Uterus (tissue), 4 donors: Measurements from ENCODE around the gene RAPGEF3. TPM values are rescaled to one million over a fixed set of nuclear protein-coding genes. Genes with fewer than 3 reads are reported as not detected.

ENCODE experiments used
- DNase-seq, 2 donors: peaks; one replicate each; pipeline ENCODE4 v3.0.0-alpha.2; 2019 to 2020
- H3K27ac ChIP-seq, 2 donors: fragments of 200-600 bp; sonication (generic); 1 replicate in 1 of 2; 2 replicates in 1 of 2; pipeline ENCODE4 v1.5.1; 2016 to 2018
- H3K27me3 ChIP-seq, 2 donors: fragments of 200-600 bp; sonication (generic); one replicate each; pipeline ENCODE4 v1.5.1; 2018 to 2019; ENCODE audit warnings: control low read depth in 1 of 2
- H3K36me3 ChIP-seq, 2 donors: fragments of 200-600 bp; sonication (generic); one replicate each; pipeline ENCODE4 v1.5.1; 2019; ENCODE audit warnings: control low read depth in 1 of 2
- H3K4me1 ChIP-seq, 2 donors: fragments of 200-600 bp; sonication (generic); one replicate each; pipeline ENCODE4 v1.5.1; 2018 to 2019; ENCODE audit warnings: control low read depth in 1 of 2
- H3K4me3 ChIP-seq, 2 donors: fragments of 200-600 bp; sonication (generic); 1 replicate in 1 of 2; 2 replicates in 1 of 2; pipeline ENCODE4 v1.5.1; 2018 to 2019; ENCODE audit warnings: mild to moderate bottlenecking in 1 of 2
- H3K9me3 ChIP-seq, 2 donors: fragments of 200-600 bp; sonication (generic); one replicate each; pipeline ENCODE4 v1.5.1; 2019; ENCODE audit warnings: control low read depth in 1 of 2
- POLR2A ChIP-seq, 2 donors: fragments of 450-650 bp; IDR thresholded peaks; one replicate each; pipeline ENCODE4 v1.6.1; 2016; ENCODE audit warnings: antibody characterized with exemption in 2 of 2, mild to moderate bottlenecking in 1 of 2, moderate library complexity in 1 of 2
- intact Hi-C: fragments of 100-400 bp; cut with DNase I; formaldehyde crosslinking; loops from one replicate; pipeline ENCODE4 v1.15.1; 2023; ENCODE audit warnings: low total_unique reads
- total RNA-seq, 4 donors: library from RNA; depleted of rRNA in 3 of 4; stranded (reverse); fragments of >200 nt in 3 of 4; gene quantifications; one replicate each; pipeline versions ENCODE4 v1.1.0 to v1.2.4, GENCODE V29; 2014 to 2023
- TF ChIP-seq, protein P1 (sequence below), 4 experiments: fragments of 200-600 bp in 2 of 4; fragments of 450-650 bp in 2 of 4; sonication (generic) in 2 of 4; IDR thresholded peaks; one replicate each; pipeline ENCODE4 v1.5.1; 2016 to 2019; ENCODE audit warnings: antibody characterized with exemption in 4 of 4, mild to moderate bottlenecking in 2 of 4, moderate library complexity in 1 of 4
- donor health status: DM: yes; HTN: yes; CAD: no.

The RAPGEF3 gene
- total RNA-seq, 4 donors from 2014 or later: 13.5 to 105 (median 48.7) TPM

GRCh38 chr12:47795121-47795813, 36.6 kb upstream of the RAPGEF3 start:
- Histone ChIP-seq H3K9me3 (no peaks in the 10 kb centered on the region), H3K4me1 (peaks cover 0 to 22% of the 10 kb centered on the region in 2 donors), H3K27me3 (no peaks in the 10 kb centered on the region), H3K4me3 (no peak overlapping the region), H3K27ac (no peak overlapping the region), H3K36me3 (no peaks in the 10 kb centered on the region)
- DNase-seq: no peak
- TF ChIP-seq POLR2A (IDR thresholded peaks at IDR 0.05): no peak
- TF ChIP-seq, protein P1, sequence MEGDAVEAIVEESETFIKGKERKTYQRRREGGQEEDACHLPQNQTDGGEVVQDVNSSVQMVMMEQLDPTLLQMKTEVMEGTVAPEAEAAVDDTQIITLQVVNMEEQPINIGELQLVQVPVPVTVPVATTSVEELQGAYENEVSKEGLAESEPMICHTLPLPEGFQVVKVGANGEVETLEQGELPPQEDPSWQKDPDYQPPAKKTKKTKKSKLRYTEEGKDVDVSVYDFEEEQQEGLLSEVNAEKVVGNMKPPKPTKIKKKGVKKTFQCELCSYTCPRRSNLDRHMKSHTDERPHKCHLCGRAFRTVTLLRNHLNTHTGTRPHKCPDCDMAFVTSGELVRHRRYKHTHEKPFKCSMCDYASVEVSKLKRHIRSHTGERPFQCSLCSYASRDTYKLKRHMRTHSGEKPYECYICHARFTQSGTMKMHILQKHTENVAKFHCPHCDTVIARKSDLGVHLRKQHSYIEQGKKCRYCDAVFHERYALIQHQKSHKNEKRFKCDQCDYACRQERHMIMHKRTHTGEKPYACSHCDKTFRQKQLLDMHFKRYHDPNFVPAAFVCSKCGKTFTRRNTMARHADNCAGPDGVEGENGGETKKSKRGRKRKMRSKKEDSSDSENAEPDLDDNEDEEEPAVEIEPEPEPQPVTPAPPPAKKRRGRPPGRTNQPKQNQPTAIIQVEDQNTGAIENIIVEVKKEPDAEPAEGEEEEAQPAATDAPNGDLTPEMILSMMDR (IDR thresholded peaks at IDR 0.05): no peak
- intact Hi-C loops: no loop called here

- no peak for TF ChIP-seq POLR2A (IDR thresholded peaks at IDR 0.05)
- TF ChIP-seq, protein P1 (IDR thresholded peaks at IDR 0.05): no peak
- H3K36me3 ChIP-seq: no peaks in the 10 kb centered on the region
- intact Hi-C loops: no loop called here
- no peak overlapping the region for H3K27ac ChIP-seq
- H3K27me3 ChIP-seq: no peaks in the 10 kb centered on the region
- H3K4me3 ChIP-seq: no peak overlapping the region
- no peaks in the 10 kb centered on the region for H3K9me3 ChIP-seq
- peaks cover 0 to 16% of the 10 kb centered on the region in 2 donors for H3K4me1 ChIP-seq
- no peak for DNase-seq
Measured at GRCh38 chr12:47794679-47795078, 36.0 kb upstream of the RAPGEF3 start.

- H3K4me3 ChIP-seq: no peak overlapping the region
- no peak for DNase-seq
- H3K27ac ChIP-seq: no peak overlapping the region
- no peaks in the 10 kb centered on the region for H3K36me3 ChIP-seq
- peaks cover 0 to under 1% of the 10 kb centered on the region in 2 donors for H3K4me1 ChIP-seq
- TF ChIP-seq, protein P1 (IDR thresholded peaks at IDR 0.05): no peak
- no peak for TF ChIP-seq POLR2A (IDR thresholded peaks at IDR 0.05)
- intact Hi-C loops: no loop called here
- H3K9me3 ChIP-seq: no peaks in the 10 kb centered on the region
- H3K27me3 ChIP-seq: no peaks in the 10 kb centered on the region
Measured at GRCh38 chr12:47793015-47793681, 34.5 kb upstream of the RAPGEF3 start.

DNA sequence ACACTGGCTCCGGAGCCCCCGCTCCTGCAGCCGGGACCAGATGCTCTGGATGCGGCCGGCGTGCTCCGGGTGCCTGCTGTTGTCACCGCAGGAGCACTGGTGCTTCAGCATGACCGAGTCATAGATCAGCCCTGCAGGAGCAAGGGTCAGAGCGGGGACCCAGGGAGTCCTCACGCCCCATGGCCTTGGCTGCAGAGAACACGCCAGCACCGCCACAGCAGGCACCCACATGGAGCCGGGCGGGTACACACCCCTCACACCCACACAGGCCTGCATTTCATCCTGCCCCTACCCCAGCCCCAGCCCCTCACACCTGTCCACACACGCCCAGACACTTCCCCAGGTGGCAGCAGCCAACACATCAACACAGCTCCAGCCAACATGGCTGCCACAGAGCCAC, 33.2 kb upstream of the RAPGEF3 start:
- Histone ChIP-seq H3K9me3 (no peaks in the 10 kb centered on the region), H3K27me3 (no peaks in the 10 kb centered on the region), H3K36me3 (no peaks in the 10 kb centered on the region), H3K27ac (peak overlapping the region in 1 of 2 donors; percentile 17), H3K4me3 (no peak overlapping the region), H3K4me1 (no peaks in the 10 kb centered on the region)
- no peak for TF ChIP-seq POLR2A (IDR thresholded peaks at IDR 0.05)
- TF ChIP-seq, protein P1 (IDR thresholded peaks at IDR 0.05): no peak
- no peak for DNase-seq
- intact Hi-C loops: no loop called here

- Histone ChIP-seq H3K36me3 (no peaks in the 10 kb centered on the region), H3K27me3 (no peaks in the 10 kb centered on the region), H3K27ac (no peak overlapping the region), H3K4me3 (no peak overlapping the region), H3K4me1 (no peaks in the 10 kb centered on the region), H3K9me3 (no peaks in the 10 kb centered on the region)
- intact Hi-C loops: no loop called here
- DNase-seq: no peak
- TF ChIP-seq POLR2A (IDR thresholded peaks at IDR 0.05): no peak
- TF ChIP-seq, protein P1 (IDR thresholded peaks at IDR 0.05): no peak
Measured at GRCh38 chr12:47791351-47791746, 32.7 kb upstream of the RAPGEF3 start.
